WTC11 (cell line): ENCODE results near the gene RAPGEF1.

Experiments used
- GABPB1 ChIP-seq: sonication (generic); formaldehyde crosslinking; IDR thresholded peaks from 2 replicates; pipeline ENCODE4 v1.8.1; 2023; ENCODE audit warnings: mild to moderate bottlenecking, missing genetic modification reagents
- NFYB ChIP-seq: sonication (generic); formaldehyde crosslinking; conservative IDR thresholded peaks from 2 replicates; pipeline ENCODE4 v1.8.0; 2022; ENCODE audit warnings: low read depth, missing genetic modification reagents
- TF ChIP-seq, protein P1 (sequence below): fragments of 200-600 bp; IDR thresholded peaks from 2 replicates; pipeline ENCODE4 v1.8.0; 2022; ENCODE audit warnings: antibody characterized with exemption
- TF ChIP-seq, protein P2 (sequence below): sonication (generic); formaldehyde crosslinking; IDR thresholded peaks from 2 replicates; pipeline ENCODE4 v1.8.0; 2022; ENCODE audit warnings: mild to moderate bottlenecking, missing genetic modification reagents

GRCh38 chr9:131723632-131724031 is 16.2 kb downstream of the RAPGEF1 start:
- TF ChIP-seq, protein P1, sequence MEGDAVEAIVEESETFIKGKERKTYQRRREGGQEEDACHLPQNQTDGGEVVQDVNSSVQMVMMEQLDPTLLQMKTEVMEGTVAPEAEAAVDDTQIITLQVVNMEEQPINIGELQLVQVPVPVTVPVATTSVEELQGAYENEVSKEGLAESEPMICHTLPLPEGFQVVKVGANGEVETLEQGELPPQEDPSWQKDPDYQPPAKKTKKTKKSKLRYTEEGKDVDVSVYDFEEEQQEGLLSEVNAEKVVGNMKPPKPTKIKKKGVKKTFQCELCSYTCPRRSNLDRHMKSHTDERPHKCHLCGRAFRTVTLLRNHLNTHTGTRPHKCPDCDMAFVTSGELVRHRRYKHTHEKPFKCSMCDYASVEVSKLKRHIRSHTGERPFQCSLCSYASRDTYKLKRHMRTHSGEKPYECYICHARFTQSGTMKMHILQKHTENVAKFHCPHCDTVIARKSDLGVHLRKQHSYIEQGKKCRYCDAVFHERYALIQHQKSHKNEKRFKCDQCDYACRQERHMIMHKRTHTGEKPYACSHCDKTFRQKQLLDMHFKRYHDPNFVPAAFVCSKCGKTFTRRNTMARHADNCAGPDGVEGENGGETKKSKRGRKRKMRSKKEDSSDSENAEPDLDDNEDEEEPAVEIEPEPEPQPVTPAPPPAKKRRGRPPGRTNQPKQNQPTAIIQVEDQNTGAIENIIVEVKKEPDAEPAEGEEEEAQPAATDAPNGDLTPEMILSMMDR, result no peak
- TF ChIP-seq NFYB (CRISPR knock-in tag), result no peak
- no peak for TF ChIP-seq GABPB1 (CRISPR knock-in tag)
- TF ChIP-seq, protein P2, sequence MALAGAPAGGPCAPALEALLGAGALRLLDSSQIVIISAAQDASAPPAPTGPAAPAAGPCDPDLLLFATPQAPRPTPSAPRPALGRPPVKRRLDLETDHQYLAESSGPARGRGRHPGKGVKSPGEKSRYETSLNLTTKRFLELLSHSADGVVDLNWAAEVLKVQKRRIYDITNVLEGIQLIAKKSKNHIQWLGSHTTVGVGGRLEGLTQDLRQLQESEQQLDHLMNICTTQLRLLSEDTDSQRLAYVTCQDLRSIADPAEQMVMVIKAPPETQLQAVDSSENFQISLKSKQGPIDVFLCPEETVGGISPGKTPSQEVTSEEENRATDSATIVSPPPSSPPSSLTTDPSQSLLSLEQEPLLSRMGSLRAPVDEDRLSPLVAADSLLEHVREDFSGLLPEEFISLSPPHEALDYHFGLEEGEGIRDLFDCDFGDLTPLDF (CRISPR knock-in tag), result no peak
